ENCODE measurements around the gene CA6. TPM values are rescaled to one million over a fixed set of nuclear protein-coding genes. Genes with fewer than 3 reads are reported as not detected.

Gene CA6
- polyA plus RNA-seq, 1 donor (not counting 4 experiments of a cell fraction or from before 2014, with no cell fraction given), result not detected

GRCh38 chr1:9005395-9005708 is 59.7 kb downstream of the CA6 start:
- Histone ChIP-seq H4K20me1 (ENCODE audit: control insufficient read depth, extremely low read depth, insufficient read depth, low read length) (no peaks in the 10 kb centered on the region), H2AFZ (ENCODE audit: control insufficient read depth, low read length) (no peak overlapping the region), H3K36me3 (ENCODE audit: control insufficient read depth in 2 of 2, extremely low read depth in 1 of 2, insufficient read depth in 2 of 2, low read length in 2 of 2) (no peaks in the 10 kb centered on the region), H3K27me3 (ENCODE audit: control insufficient read depth, extremely low read depth, insufficient read depth, low read length) (no peaks in the 10 kb centered on the region), H3K4me3 (ENCODE audit: control insufficient read depth in 2 of 3, extremely low read depth in 1 of 3, insufficient read depth in 2 of 3, low read depth in 1 of 3, low read length in 3 of 3) (no peak overlapping the region), H3K4me2 (ENCODE audit: control insufficient read depth, extremely low read depth, insufficient read depth, low read depth, low read length) (no peak overlapping the region), H3K9me3 (ENCODE audit: control insufficient read depth, low read depth, low read length) (no peaks in the 10 kb centered on the region), H3K4me1 (ENCODE audit: control insufficient read depth, extremely low read depth, insufficient read depth, low read length) (no peaks in the 10 kb centered on the region), H3K9ac (ENCODE audit: control insufficient read depth, extremely low read depth, insufficient read depth, low read length) (no peak overlapping the region), H3K79me2 (ENCODE audit: control insufficient read depth, insufficient read depth, low read length) (no peaks in the 10 kb centered on the region), H3K9me1 (ENCODE audit: control insufficient read depth, extremely low read depth, insufficient read depth, low read length) (no peaks in the 10 kb centered on the region), H3K27ac (ENCODE audit: control insufficient read depth, insufficient read depth, low read length) (no peak overlapping the region)
- no peak for FAIRE-seq
- no peak for TF ChIP-seq EZH2 (IDR thresholded peaks at IDR 0.05; ENCODE audit: low read length)
- dilution Hi-C loops (cut with MboI; ENCODE audit: extremely low pct_ligation_motif_present, low sequenced_read_pairs), result no loop called here
- DNase-seq (ENCODE audit: low read depth, low spot score), result no peak

DNA sequence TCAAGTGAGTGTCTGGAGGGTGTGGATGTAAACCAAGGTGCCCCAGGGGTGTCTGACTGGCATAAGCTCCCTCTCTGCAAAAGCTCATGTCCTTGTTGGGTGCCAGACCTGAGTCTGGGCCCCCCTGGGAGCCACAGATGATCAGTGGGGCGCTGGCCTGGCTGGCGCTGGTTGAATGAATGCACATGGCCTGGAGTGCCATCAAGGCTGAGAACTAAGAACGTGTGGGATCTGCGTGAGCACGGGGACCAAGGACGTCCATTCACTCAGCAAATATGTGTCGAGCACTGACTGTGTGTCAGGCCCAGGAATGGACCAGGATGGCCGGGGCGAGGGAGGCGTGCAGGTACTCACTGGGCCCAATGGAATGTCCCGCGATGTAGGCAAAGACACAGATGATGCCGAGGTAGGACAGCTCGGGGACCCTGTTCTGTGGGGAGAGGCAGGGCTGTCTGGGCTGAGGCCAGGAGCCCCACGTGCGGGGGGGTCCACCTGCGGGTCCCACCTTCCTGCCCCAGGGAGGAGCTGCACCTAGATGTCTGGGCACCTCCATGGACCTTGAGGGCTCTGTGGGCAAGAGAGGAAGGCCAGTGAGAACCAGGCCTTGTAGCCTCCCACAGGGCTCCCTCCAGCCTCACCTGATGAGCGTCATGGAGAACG is 61.4 kb downstream of the CA6 start:
- DNase-seq (ENCODE audit: low read depth, low spot score), result no peak
- H3K9me1 ChIP-seq (ENCODE audit: control insufficient read depth, extremely low read depth, insufficient read depth, low read length), result no peaks in the 10 kb centered on the region
- H3K4me3 ChIP-seq (ENCODE audit: control insufficient read depth in 2 of 3, extremely low read depth in 1 of 3, insufficient read depth in 2 of 3, low read depth in 1 of 3, low read length in 3 of 3), result no peak overlapping the region
- H3K36me3 ChIP-seq (ENCODE audit: control insufficient read depth in 2 of 2, extremely low read depth in 1 of 2, insufficient read depth in 2 of 2, low read length in 2 of 2), result no peaks in the 10 kb centered on the region
- dilution Hi-C loops (cut with MboI; ENCODE audit: extremely low pct_ligation_motif_present, low sequenced_read_pairs), result no loop called here
- no peaks in the 10 kb centered on the region for H4K20me1 ChIP-seq (ENCODE audit: control insufficient read depth, extremely low read depth, insufficient read depth, low read length)
- H3K4me1 ChIP-seq (ENCODE audit: control insufficient read depth, extremely low read depth, insufficient read depth, low read length), result no peaks in the 10 kb centered on the region
- FAIRE-seq, result no peak
- H3K27ac ChIP-seq (ENCODE audit: control insufficient read depth, insufficient read depth, low read length), result no peak overlapping the region
- H3K27me3 ChIP-seq (ENCODE audit: control insufficient read depth, extremely low read depth, insufficient read depth, low read length), result no peaks in the 10 kb centered on the region
- TF ChIP-seq EZH2 (IDR thresholded peaks at IDR 0.05; ENCODE audit: low read length), result no peak
- no peak for TF ChIP-seq CTCF (optimal IDR thresholded peaks at IDR 0.05 in 1 of 3, IDR thresholded peaks at IDR 0.05 in 1 of 3, conservative IDR thresholded peaks at IDR 0.05 in 1 of 3; ENCODE audit: extremely low read depth in 1 of 3, insufficient read depth in 2 of 3, low read length in 3 of 3)
- H3K9me3 ChIP-seq (ENCODE audit: control insufficient read depth, low read depth, low read length), result no peaks in the 10 kb centered on the region
- no peak overlapping the region for H3K9ac ChIP-seq (ENCODE audit: control insufficient read depth, extremely low read depth, insufficient read depth, low read length)
- no peaks in the 10 kb centered on the region for H3K79me2 ChIP-seq (ENCODE audit: control insufficient read depth, insufficient read depth, low read length)
- no peak overlapping the region for H3K4me2 ChIP-seq (ENCODE audit: control insufficient read depth, extremely low read depth, insufficient read depth, low read depth, low read length)
- no peak overlapping the region for H2AFZ ChIP-seq (ENCODE audit: control insufficient read depth, low read length)

DNA sequence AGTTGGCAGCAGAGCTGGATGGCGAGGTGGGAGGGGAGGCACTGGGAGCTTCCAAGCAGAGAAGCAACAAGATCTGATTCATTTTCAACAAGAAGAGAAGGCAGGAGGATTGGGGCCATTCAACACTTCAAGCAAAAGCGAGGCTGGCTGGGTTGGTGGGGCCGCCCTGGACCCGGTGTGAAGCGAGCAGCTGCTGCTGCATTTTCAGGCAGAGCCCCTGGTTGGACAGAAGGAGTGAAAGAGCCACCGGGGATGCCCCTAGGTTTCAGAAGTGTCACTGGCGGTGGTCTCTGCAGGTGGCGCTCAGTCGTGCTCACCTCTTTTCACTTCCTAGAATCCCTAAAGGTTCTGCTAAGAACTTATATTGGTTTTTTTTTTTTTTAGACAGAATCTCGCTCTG is 62.6 kb downstream of the CA6 start:
- H3K27me3 ChIP-seq (ENCODE audit: control insufficient read depth, extremely low read depth, insufficient read depth, low read length), result no peaks in the 10 kb centered on the region
- FAIRE-seq (no peak), DNase-seq (ENCODE audit: low read depth, low spot score) (no peak)
- H3K9ac ChIP-seq (ENCODE audit: control insufficient read depth, extremely low read depth, insufficient read depth, low read length), result no peak overlapping the region
- H3K9me3 ChIP-seq (ENCODE audit: control insufficient read depth, low read depth, low read length), result no peaks in the 10 kb centered on the region
- H4K20me1 ChIP-seq (ENCODE audit: control insufficient read depth, extremely low read depth, insufficient read depth, low read length), result no peaks in the 10 kb centered on the region
- no peak overlapping the region for H3K27ac ChIP-seq (ENCODE audit: control insufficient read depth, insufficient read depth, low read length)
- H3K4me2 ChIP-seq (ENCODE audit: control insufficient read depth, extremely low read depth, insufficient read depth, low read depth, low read length), result no peak overlapping the region
- dilution Hi-C loops (cut with MboI; ENCODE audit: extremely low pct_ligation_motif_present, low sequenced_read_pairs), result no loop called here
- TF ChIP-seq EZH2 (IDR thresholded peaks at IDR 0.05; ENCODE audit: low read length), result no peak
- TF ChIP-seq CTCF (optimal IDR thresholded peaks at IDR 0.05 in 1 of 3, IDR thresholded peaks at IDR 0.05 in 1 of 3, conservative IDR thresholded peaks at IDR 0.05 in 1 of 3; ENCODE audit: extremely low read depth in 1 of 3, insufficient read depth in 2 of 3, low read length in 3 of 3), result no peak
- no peak overlapping the region for H2AFZ ChIP-seq (ENCODE audit: control insufficient read depth, low read length)
- no peaks in the 10 kb centered on the region for H3K4me1 ChIP-seq (ENCODE audit: control insufficient read depth, extremely low read depth, insufficient read depth, low read length)
- no peak overlapping the region for H3K4me3 ChIP-seq (ENCODE audit: control insufficient read depth in 2 of 3, extremely low read depth in 1 of 3, insufficient read depth in 2 of 3, low read depth in 1 of 3, low read length in 3 of 3)
- no peaks in the 10 kb centered on the region for H3K79me2 ChIP-seq (ENCODE audit: control insufficient read depth, insufficient read depth, low read length)
- H3K36me3 ChIP-seq (ENCODE audit: control insufficient read depth in 2 of 2, extremely low read depth in 1 of 2, insufficient read depth in 2 of 2, low read length in 2 of 2), result no peaks in the 10 kb centered on the region
- H3K9me1 ChIP-seq (ENCODE audit: control insufficient read depth, extremely low read depth, insufficient read depth, low read length), result no peaks in the 10 kb centered on the region

Data from keratinocyte (primary cell).